ENCODE results near the gene CSNK1D.
A peak's percentile ranks its signal among the peaks of the same experiment; 100 is the strongest.

CSNK1D gene

DNA sequence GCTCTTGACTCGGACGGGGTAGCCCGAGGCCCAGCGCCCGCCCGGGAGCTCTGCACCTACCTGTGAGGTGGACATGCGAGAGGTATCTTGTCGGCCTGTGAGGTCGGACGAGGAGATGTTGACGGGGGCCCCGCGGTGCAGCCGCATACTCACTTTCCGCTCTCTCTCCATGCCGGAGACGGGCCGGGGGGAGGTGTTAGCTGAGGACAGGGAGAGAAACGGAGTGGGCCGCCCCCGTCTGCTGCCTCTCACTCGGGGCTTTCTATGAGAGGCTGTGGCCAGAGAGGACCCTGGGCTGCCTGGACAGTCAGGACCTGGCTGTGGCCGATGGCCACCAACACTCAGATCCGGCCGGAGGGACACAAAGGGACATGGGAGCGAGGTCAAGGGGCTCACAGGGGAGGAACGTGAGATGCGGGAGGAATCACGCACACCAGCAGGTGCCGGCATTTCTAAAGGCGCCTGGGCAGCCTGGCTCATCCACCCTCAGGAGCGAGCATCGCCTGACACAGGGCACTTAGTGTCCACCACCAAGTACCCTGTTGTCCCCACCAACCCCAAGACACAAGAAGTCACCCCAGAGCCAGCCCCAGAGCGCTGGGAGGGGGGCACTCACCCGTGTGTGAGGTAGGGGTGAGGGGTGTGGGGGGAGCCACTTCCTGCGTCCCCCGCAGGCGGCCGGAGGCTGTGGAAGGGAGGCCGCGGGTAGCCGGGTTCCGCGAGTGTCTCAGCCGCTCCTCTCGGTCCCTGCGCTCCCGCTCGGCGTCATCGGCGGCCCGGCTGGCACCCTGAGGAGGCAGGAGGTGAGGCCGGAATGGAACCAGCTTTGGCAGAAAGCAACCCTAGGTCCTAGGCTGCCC lies 24.5 kb downstream of the CSNK1D start:
- DNase-seq: no peak

DNA sequence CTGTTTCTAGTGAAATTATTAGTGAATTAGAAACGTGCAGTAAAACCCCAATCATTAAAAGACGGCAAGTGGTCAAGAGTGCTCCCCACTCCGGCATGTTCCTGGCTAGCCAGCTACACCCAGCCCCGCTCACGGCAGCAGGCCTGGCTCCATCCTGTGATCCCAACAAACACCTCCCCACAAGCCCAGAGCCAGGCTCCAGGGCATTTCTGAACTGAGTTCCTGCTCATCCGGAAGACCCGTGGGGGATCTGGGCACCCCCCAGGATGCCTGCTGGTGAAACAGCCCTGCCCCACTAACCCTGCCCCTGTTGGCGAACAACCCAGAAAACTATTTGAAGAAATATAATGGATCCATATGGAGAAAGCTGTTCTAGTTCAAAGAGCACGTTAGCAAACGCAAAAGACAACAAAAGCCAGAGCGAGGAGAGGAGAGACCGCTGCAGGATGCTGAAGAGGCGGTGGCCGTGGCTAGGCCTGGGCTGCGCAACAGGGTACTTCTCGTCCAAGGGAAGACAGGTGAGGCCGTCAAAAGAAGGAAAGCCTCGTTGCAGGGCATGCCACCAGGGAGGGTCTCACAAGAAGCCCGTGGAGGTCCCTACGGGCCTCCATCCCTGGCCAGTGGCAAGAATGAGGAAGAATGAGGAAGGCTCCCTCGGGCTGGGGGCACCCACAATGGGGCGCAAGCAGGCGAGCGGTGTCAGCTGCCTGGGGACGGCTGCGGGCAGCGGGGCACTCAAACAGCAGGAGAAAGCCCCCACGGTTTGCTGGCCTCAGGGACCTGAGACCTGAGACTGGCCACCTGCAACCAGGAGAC lies 25.4 kb downstream of the CSNK1D start:
- no peak for DNase-seq

DNA sequence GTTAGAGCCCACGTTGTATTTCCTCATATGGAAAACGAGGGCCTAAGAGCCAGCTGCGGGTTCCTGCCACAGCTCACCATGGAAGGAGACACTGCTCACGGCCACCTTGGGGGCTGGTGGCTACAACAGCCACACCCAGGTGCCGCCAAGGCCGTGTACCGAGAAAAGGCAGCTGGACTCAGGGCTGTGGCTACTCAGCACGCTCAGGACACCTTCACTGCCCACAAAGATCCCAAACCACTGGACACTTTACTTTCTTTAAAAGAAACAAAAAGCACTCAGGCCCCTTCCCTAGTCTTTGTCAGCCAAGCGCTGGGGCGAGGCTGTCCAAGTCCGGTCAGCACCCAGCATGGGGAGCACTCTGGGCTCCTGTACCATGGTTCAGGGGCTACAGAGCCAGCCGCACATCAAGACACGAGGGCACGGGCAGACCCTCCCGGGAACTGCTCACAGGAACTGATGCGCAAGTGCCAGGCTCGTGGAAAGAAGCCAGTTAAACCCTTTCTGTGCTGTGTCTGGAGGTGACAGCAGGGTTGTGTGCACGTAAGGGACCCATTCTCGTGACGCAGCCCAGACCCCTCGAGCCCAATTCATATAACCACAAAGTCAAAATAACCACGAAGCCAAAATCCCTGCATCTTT lies 26.2 kb downstream of the CSNK1D start:
- DNase-seq: no peak

DNA sequence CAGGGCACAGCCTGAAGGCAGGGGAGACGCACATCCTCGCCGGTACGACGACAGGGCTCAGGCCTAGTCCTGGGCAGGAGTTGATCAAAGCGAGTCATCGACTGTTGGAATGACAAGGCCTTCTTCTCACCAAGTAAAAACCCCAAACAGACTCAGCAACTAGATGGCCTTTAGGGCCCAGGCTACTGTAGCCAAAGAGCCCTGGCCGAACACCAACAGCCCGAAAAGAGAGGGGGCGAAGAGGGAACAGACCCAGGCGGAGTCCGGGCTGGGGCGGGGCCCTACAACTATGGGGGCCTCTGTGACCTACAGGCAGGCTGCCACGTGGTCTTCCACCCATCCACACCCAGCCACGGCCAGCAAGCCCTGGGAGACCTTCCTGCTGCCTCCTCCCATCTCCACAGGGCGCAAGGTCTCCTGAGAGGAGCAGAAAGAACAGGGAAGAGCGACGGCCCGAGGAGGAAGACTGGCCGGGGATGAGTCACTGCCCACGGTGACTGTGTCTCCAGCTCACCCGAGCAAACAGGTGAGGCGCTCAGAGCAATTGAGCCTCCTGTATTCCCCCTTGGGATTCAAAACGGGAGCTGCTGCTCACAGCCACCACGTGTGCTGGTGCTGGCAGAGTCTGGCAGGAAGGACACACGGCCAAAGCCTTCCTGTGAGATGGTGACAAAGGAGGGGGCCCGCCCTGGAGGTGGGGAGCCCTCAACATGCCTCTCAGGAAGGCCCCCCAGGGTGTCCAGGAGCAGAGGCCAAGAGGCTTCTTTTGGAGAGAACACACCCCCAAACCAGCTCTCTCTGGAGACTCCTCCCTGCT lies 26.9 kb downstream of the CSNK1D start:
- DNase-seq: no peak

DNA sequence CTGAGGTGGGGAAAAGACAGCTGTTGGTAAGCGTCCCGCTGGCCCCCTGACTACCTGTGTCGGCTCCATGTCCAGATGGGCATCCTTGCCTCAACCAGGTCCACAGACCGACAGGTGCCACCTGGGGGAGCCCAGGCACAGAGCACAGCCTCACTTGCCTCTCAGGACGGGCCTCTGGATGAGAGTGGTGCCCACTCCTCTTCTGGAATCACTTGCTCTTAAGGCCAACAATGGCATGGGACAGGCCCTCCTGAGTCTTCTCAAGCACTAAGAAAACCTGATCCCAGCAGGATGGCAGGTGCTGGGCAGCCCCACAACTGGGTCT lies 27.5 kb downstream of the CSNK1D start:
- no peak for DNase-seq

DNA sequence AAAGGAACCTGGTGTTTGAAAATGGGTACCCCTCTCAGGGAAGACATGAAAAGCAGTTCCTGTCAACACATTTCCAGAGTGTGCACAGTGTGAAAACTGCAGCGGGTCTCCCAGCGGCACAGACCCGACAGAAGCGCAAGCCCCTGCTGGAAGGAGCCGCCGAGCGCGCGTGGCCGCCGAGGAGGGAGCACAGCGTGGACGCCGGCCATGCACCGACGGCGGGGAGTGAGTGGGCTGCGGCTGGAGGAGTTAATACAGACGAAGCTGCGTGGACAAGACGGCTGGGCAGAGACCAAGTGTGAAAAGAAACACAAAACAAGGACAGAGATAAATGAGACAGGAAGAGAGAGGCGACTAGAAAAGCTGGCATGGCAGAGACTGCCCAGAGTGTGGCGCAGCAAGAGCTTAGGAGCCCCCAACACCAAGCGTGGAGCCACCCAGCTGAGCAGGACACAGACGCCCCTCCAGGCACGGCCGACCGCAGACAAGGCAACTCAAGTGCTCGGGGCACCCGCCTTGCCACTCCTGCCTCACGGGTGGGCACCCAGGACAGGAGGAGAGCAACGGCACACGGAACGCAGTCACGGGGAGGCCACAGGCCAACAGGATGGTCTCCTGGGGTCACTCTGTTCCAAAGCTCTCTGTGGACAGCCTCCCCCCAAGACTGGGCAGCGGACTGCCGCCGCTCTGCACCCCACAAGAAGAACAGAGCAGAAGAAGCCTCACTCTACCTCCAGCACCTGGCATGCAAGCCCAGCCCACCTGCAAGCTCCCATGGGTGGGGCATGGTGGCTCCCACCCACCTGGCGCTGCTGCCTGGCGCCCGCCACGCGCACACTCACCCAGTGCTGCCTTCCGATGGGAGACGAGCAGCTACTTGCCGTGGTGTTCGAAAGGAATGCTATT lies 28.1 kb downstream of the CSNK1D start:
- no peak for DNase-seq

DNA sequence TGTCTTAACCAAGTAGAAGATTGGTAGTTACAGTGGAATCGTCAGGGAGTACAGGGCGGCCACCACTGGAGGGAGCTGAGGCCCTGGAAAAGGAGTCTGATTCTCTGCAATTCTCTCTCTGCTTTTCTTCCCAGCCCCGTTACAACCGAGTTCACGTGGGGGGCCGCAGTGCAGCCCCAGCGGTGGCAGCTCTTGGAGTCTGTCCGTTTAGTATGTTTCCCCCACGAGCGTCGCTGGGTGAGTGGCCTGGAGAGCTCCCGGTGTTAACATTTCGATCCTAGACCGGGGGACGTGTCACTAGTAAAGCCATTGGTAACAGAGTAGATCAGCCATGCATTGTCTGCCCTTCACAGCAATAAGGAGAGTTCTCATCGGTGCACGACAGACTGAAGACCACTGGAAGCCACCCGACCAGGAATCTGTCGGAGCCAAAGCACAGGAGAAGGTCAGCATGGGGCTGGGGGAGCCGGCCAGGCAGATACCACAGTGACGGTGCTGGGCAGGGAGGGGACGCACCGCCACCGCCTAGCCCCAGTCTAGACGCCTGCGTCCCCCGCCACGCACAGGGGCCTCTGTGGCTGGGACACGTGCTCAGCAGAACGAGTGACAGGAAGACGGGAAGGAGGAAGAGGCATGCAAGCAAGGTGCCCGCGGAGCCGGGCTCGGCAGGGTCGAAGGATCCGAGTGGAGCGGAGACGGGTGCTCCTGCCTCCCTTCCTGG lies 28.9 kb downstream of the CSNK1D start:
- DNase-seq: no peak

DNA sequence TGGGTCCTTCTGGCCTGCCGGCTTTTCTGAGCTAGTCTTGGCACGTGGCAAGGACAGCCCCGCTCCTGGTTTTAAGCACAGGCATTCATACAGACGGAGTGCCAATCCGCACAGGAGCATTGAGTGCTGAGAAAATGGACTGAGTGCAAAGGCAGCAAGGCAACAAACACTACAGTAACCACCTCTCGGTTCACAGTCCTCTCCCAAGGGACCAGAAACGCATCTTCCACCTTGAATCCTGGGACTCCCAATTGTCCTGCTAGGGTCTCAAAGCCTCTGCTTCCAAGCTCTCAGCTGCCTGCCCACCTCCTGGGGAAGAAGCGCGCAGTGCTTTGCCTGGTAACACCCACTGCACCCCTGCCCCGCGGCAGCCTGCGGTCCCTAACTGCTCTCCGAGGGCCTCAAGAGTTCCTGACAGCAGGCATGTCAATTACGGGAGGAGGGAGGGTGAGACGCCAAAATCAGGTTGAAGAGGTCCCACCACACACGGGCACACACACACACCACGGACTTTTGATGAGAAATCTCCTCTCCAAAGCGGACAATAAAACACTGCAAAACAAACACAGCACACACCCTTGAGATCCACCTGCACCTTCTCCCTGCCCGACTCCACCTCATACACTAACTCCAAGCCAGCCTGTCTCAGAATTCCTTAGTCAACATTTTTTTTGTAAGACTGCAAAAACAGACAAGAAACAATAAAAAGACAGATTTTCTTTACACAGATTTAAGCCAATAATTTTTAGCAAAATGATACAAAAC lies 29.7 kb downstream of the CSNK1D start:
- no peak for DNase-seq

DNA sequence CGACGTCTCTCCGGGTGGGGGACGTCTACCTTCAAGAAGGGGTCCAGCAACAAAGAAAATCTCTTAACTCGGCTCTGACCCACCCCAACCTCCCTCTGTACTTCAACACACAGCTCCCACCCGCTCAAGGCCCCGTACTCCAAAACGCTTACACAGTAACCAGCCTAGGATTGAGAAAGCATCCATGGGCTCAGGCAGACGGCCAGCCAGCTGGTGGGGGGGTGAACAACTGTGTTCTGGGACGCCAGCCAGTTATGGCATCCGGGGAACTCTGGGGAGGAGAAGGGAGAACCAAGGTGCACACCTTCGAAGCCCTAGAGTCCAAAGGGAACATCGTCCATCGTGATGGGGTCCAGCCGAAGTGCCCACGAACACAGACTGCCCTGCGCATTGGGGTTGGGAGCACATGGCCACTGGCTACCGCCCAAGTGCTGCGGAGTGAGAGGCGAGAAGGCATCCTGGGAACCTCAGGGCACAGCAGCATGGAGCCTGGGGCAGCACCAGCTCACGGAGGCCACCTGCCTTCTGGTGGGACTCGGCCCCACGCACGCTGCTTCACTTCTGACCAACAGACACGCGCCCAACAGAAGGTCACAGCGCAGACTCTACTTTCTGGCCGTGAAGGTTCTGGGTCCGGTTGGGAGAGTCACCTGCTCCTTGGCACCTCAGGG lies 30.4 kb downstream of the CSNK1D start:
- no peak for DNase-seq

DNA sequence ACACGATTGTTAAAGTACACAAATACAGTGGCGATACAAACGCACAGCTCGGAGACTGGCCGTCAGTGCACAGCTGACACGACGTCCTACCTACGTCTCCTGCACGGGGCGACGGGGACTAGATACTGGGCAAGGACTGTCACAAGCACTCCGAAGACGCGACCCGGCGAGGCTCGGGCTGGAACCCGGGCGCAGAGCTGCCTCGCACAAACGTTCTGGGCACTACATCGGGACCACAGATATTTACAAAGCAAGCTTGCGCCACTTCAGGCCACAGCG lies 30.9 kb downstream of the CSNK1D start:
- DNase-seq: no peak

DNA sequence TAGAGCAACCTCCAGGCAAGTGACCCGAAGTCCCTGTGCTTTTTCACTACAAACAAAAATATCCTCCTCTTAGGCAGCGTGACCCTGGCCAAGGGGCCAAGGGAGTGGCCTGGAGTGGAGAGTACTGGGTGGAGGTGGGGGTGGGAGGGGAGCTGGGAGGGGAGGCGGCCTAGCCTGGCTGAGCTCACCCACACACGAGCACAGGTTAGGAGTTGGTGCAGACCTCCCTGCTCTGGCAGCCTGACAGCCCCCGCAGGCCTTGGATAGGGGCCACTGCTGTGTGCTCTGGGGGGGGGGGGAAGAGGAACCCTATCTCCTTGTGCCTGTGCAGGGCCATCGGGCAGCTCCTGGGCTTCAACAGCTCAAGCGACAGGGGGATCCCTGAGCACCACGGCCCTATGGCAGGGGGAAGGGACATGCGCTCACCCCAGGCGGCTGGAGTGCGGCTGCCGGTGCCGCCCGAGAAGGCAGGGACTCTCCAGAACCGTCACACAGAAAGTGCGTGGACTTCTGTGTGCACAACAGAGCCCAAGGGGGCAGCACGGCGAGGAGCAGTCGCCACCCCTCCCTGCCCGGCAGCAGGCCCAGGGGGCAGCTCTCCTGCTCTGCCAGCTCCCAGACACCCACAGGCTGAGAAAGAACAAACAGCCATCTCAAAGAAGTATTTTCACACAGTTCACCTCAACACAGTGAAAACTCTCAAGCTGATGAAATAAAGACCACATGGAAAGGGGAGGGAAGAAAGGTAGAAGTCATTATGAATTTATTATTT lies 31.4 kb downstream of the CSNK1D start:
- DNase-seq: no peak

DNA sequence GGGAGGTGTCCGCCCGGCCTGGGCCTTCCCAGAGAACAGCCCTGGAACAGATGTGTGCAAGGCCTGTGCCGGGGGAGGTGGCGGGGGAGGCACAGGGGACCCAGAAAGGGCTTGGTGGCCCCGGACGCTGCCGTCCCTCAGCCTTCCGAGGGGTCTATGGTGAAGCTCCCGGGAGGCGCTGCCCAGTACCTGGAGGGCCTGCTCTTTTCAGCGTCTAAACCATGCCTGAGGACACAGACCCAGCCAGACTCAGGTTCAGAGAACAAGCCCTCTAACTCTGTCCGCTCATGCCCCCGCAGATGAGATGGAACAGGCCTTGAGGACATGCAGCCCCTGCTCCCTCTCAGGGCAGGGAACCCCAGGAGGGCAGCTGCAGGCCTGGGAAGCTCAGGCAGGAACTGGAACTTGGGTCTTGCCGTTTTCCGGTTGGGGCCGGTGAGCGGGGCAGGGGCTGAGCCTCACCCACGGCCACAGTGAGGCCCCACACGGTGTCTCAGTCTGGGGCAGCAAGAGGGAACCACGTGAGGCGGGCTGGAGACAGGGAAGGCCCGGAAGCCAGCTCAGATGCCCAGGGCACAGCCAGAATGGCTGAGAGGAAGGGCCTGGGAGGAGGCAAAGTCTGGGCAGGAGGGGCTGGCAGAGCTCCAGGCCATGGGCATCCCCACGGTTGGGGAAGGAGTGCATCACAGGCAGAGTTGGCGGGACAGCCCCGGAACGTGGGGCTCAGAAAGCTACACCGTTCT lies 32.1 kb downstream of the CSNK1D start:
- DNase-seq: no peak

DNA sequence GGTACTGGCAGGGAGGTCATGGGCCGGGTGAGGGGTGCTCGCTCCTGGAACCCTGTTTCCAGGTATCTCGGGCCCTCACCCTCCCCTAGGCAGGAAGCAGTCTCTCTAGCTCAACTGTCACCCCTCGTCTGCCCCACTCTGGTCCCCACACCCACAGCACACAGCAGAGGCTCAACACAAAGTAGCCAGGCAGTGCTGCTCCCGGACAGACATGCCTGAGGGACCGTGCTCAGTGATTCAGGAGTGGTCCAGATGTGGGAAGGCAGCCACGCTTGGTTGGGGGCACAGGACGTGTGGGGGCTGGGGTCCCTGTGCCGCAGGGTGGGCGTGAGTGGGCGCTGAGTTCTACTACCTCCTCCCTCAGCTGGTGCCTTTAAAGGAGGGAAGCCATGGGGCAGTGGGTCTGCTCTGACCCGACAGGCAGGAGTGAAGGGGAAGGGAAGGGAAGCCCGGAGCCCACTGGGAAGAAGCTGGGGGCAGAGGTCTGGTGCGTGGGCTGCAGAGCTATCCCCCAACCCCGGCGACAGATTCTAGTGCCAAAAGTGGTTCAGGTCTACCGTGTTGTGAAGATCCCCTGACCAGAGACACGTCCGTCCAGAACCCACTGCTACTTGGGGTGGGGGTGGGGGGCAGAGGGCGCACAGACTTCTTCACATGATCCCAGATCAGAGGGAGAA lies 32.9 kb downstream of the CSNK1D start:
- DNase-seq: no peak

DNA sequence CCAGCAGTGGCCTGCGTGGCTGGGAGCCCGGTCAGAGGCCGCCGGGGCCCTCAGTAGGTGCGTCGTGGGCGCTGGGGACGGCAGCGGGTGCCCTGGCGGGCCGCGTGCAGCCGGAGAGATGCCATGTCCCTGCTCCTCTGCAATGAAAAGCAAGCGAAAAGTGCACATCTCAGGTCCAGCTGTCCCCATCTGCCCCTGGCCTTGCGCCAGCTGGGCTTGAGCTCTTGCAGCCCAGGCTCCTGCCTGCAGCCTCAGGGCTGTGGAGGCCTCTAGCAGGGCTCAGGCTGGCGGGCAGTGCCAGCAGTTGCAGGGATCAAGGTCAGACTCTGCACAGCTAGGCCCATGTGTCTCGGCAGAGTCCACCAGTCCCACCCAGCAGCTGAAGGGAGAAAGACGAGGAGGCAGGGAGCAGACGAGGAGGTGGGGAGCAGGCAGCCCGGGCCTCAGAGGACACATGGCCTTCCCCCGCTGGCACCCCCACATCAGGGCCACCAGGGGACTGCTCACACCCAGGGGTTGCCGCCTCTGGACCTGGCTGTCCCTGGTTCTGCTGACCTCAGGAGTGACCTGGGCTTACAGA lies 33.5 kb downstream of the CSNK1D start:
- peak; percentile 7 for DNase-seq

DNA sequence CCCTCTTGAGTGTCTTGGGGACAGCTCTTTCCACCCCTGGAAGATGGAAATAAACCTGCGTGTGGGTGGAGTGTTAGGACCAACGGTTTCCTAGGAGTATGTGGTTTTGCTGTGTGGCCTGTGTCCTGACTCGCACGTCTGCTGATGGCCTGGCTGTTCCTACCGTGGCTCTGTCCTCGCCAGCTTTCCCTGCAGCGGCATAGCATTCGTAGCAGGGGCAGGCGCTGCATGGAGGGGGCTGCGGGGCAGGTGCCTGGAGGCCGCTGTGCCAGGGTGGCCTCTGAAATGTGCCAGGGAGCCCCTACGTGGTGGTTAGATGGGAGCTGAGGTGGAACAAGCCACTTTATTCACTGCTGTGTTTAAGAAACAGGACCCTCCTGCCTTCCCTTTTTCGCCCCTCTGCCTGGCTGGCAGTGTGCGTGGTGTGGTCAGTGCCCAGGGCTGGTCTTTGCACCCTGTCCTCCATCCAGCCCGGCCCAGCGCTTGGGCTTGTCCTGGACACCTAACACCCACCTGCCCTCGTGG lies 34.0 kb downstream of the CSNK1D start:
- DNase-seq: no peak

DNA sequence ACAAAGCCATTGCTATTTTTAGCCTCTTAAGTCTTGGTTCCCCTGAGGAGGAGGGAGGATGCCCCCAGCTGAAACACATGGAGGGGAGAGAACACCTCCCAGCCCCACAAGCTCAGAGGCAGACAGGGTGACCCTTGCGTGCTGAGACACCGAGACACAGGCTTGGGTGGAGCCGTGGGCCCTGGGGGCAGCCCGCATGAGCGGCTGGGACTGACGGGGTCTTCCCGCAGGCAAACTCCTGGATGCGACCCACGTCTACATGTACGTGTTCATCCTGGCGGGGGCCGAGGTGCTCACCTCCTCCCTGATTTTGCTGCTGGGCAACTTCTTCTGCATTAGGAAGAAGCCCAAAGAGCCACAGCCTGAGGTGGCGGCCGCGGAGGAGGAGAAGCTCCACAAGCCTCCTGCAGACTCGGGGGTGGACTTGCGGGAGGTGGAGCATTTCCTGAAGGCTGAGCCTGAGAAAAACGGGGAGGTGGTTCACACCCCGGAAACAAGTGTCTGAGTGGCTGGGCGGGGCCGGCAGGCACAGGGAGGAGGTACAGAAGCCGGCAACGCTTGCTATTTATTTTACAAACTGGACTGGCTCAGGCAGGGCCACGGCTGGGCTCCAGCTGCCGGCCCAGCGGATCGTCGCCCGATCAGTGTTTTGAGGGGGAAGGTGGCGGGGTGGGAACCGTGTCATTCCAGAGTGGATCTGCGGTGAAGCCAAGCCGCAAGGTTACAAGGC lies 34.9 kb downstream of the CSNK1D start:
- DNase-seq: no peak
